K562 (cell line): ENCODE data around the gene NSMF. TPM values are rescaled to one million over a fixed set of nuclear protein-coding genes. Genes with fewer than 3 reads are reported as not detected.

Experiments used
- ATAC-seq: fragments of 200-7000 bp; cut with Tn5 transposase; 3 replicates; pipeline ENCODE4 v1.9.1; 2020; ENCODE audit warnings: moderate library complexity
- BruUV-seq: library from RNA; stranded (reverse); fragments of 400-500 nt; replicated peaks from 2 replicates; lab custom pipeline; 2021; lab: Mats Ljungman, UMichigan
- CTCF ChIA-PET: fragments of 300-600 bp; formaldehyde crosslinking; extraction: SDS; loops from one replicate; lab custom pipeline; 2021; ENCODE audit warnings: low intra/inter-chr PET ratio; lab: Yijun Ruan, JAX
- POLR2A ChIA-PET: fragments of 300-600, 350-650 bp; sonication (Branson Sonifier 250); formaldehyde crosslinking; extraction: SDS; loops from one replicate; lab custom pipeline; 2021; ENCODE audit warnings: antibody characterized with exemption, inconsistent platforms; lab: Yijun Ruan, JAX
- DNase-seq, 4 experiments: peaks; one replicate each; pipeline versions ENCODE4 v3.0.0 to v3.0.0-alpha.2; 2011 to 2018; ENCODE audit warnings: low spot score in 3 of 4, mixed read lengths in 3 of 4; ENCODE audit errors: extremely low read depth in 1 of 4
- FAIRE-seq: peaks from 2 replicates; lab custom pipeline; 2011; peaks lifted over from hg19 to GRCh38; lab: Jason Lieb, UNC
- H2AFZ ChIP-seq: 2 replicates; pipeline ENCODE4 v1.6.0; 2011; ENCODE audit warnings: low read depth, low read length, control low read depth, inconsistent platforms
- H3K27ac ChIP-seq: fragments of 200-600 bp; 3 replicates; pipeline ENCODE4 v1.8.0; 2011; ENCODE audit warnings: low read depth, mild to moderate bottlenecking, control low read depth, inconsistent platforms, low read length, moderate library complexity, mixed read lengths; ENCODE audit errors: extremely low read depth
- H3K27me3 ChIP-seq, 2 experiments: fragments of 300-600 bp in 1 of 2; 2 replicates in 1 of 2; 3 replicates in 1 of 2; pipeline versions ENCODE4 v1.6.0 to v1.8.0; 2011; ENCODE audit warnings: inconsistent platforms in 2 of 2, low read length in 2 of 2, mild to moderate bottlenecking in 1 of 2, mixed read lengths in 1 of 2, moderate library complexity in 1 of 2; ENCODE audit not compliant: control insufficient read depth in 2 of 2, insufficient read depth in 2 of 2
- H3K36me3 ChIP-seq: fragments of 300-600 bp; 3 replicates; pipeline ENCODE4 v1.8.0; 2011; ENCODE audit warnings: mild to moderate bottlenecking, low read length, inconsistent platforms; ENCODE audit not compliant: control insufficient read depth, insufficient read depth
- H3K4me1 ChIP-seq, 2 experiments: fragments of 200-600 bp in 1 of 2; replicated peaks in 1 of 2; 2 replicates in 1 of 2; 3 replicates in 1 of 2; pipeline versions ENCODE4 v1.5.1 to v1.8.0; 2011; ENCODE audit warnings: inconsistent platforms in 2 of 2, low read length in 2 of 2, mild to moderate bottlenecking in 1 of 2, mixed read lengths in 1 of 2, moderate library complexity in 1 of 2; ENCODE audit not compliant: control insufficient read depth in 2 of 2, insufficient read depth in 2 of 2
- H3K4me2 ChIP-seq: 2 replicates; pipeline ENCODE4 v1.6.1; 2011; ENCODE audit warnings: low read length, control low read depth, inconsistent platforms, mixed read lengths; ENCODE audit not compliant: insufficient read depth
- H3K4me3 ChIP-seq: fragments of 200-600 bp; sonication (generic), shearing (Covaris generic); 2 replicates; pipeline ENCODE4 v1.5.1; 2016; ENCODE audit warnings: control low read depth, inconsistent platforms
- H3K79me2 ChIP-seq: fragments of 200-600 bp; 3 replicates; pipeline ENCODE4 v1.8.0; 2011; ENCODE audit warnings: low read length, inconsistent platforms; ENCODE audit not compliant: control insufficient read depth, insufficient read depth
- H3K9ac ChIP-seq, 2 experiments: 2 replicates each; pipeline versions ENCODE4 v1.6.0 to v1.6.1; 2011; ENCODE audit warnings: low read depth in 2 of 2, low read length in 2 of 2, control low read depth in 1 of 2, inconsistent platforms in 1 of 2, mild to moderate bottlenecking in 1 of 2, mixed read lengths in 1 of 2; ENCODE audit not compliant: insufficient read depth in 1 of 2
- H3K9me1 ChIP-seq: one replicate; pipeline ENCODE4 v1.6.0; 2011; ENCODE audit warnings: inconsistent platforms, mild to moderate bottlenecking, low read length, moderate library complexity; ENCODE audit not compliant: control insufficient read depth, insufficient read depth
- H3K9me3 ChIP-seq: replicated peaks from 2 replicates; pipeline ENCODE4 v1.5.1; 2011; ENCODE audit warnings: low read depth, low read length, inconsistent platforms; ENCODE audit not compliant: control insufficient read depth, insufficient read depth
- H4K20me1 ChIP-seq: replicated peaks from 2 replicates; pipeline ENCODE4 v1.6.1; 2011; ENCODE audit warnings: low read length, inconsistent platforms, mixed read lengths; ENCODE audit not compliant: control insufficient read depth, insufficient read depth
- ARHGAP35 ChIP-seq: fragments of 450-650 bp; IDR thresholded peaks from 2 replicates; pipeline ENCODE4 v1.6.1; 2018; ENCODE audit not compliant: partially characterized antibody
- E2F8 ChIP-seq: fragments of 450-650 bp; IDR thresholded peaks from 2 replicates; pipeline ENCODE4 v1.7.1; 2018; ENCODE audit warnings: mild to moderate bottlenecking, low read depth; ENCODE audit not compliant: partially characterized antibody
- L3MBTL2 ChIP-seq: fragments of 450-650 bp; IDR thresholded peaks from 2 replicates; pipeline ENCODE4 v1.6.1; 2016; ENCODE audit warnings: mild to moderate bottlenecking, moderate library complexity
- NR0B1 ChIP-seq: fragments of 450-650 bp; IDR thresholded peaks from one replicate; pipeline ENCODE4 v1.6.1; 2018; ENCODE audit warnings: mild to moderate bottlenecking, moderate library complexity; ENCODE audit not compliant: partially characterized antibody
- POLR2G ChIP-seq: fragments of 200-400 bp; formaldehyde crosslinking; IDR thresholded peaks from 2 replicates; pipeline ENCODE4 v1.6.1; 2017; ENCODE audit warnings: low read depth, mild to moderate bottlenecking, antibody characterized with exemption, low read length, moderate library complexity
- ZFP36 ChIP-seq: fragments of 150-350 bp; IDR thresholded peaks from 2 replicates; pipeline ENCODE4 v1.6.1; 2018; ENCODE audit warnings: low read length, low read depth; ENCODE audit not compliant: partially characterized antibody
- WGBS: fragments of 100-300 bp; shearing (Covaris generic); methylation state at CpG from one replicate; pipeline ENCODE4 v1.1.6; 2016; ENCODE audit warnings: low coverage, mixed read lengths; ENCODE audit not compliant: insufficient coverage; ENCODE audit errors: missing lambda C conversion rate; 5-methylcytosine and 5-hydroxymethylcytosine counted together
- in situ Hi-C: fragments of 300-500 bp; cut with MboI; formaldehyde crosslinking; loops from 4 replicates; pipeline ENCODE4 v1.15.0; 2018; ENCODE audit warnings: inconsistent platforms, mixed read lengths
- intact Hi-C: fragments of 100-400 bp; cut with micrococcal nuclease; formaldehyde crosslinking; loops from 2 replicates; pipeline ENCODE4 v1.14.2; 2022
- polyA plus RNA-seq, 8 experiments: library from polyadenylated mRNA; depleted of rRNA in 4 of 8; stranded (reverse) in 5 of 8; unstranded in 3 of 8; fragments of >200 nt; fragmentation: Nextera tagmentation in 2 of 8; fragmentation: Illumina TruSeq in 1 of 8; extraction: Ambion mirVana in 2 of 8; extraction: Trizol in 1 of 8; gene quantifications; 2 replicates each; pipeline versions ENCODE4 v1.2.1 to v1.2.3, GENCODE V29; 2011 to 2014; ENCODE audit warnings: inconsistent platforms in 1 of 8, missing spikeins in 1 of 8
- total RNA-seq, 7 experiments: library from RNA; depleted of rRNA in 6 of 7; stranded (reverse); fragments of >200 nt in 6 of 7; fragmentation: Illumina TruSeq in 2 of 7; extraction: Trizol in 2 of 7; gene quantifications; 2 replicates each; pipeline versions ENCODE4 v1.2.1 to v1.2.3, GENCODE V29; 2011 to 2021; ENCODE audit warnings: low replicate concordance in 1 of 7

The NSMF gene
- total and polyA plus RNA-seq, 9 of the 15 experiments (the other 6 are each of a cell fraction or from before 2014, with no cell fraction given): 0.20 to 82.7 (median 29.3) TPM

GRCh38 chr9:137436761-137437600, 22.2 kb downstream of the NSMF start:
- Histone ChIP-seq H3K79me2 (no peaks in the 10 kb centered on the region), H3K9me1 (no peaks in the 10 kb centered on the region), H3K36me3 (no peaks in the 10 kb centered on the region), H3K9me3 (no peaks in the 10 kb centered on the region), H2AFZ (no peak overlapping the region), H4K20me1 (no peaks in the 10 kb centered on the region), H3K4me3 (no peak overlapping the region), H3K27ac (no peak overlapping the region), H3K9ac (peak overlapping the region in 1 of 2 experiments; percentile 91; a peak in 1 of 4 replicates), H3K4me2 (no peak overlapping the region), H3K4me1 (peaks cover 14 to 78% of the 10 kb centered on the region in 2 experiments; a peak in 4 of 5 replicates), H3K27me3 (no peaks in the 10 kb centered on the region)
- FAIRE-seq: no peak
- ChIA-PET CTCF (no interaction called here), POLR2A (interaction anchor here (0.6 to 3.5 kb wide), 4 partner anchors 9 to 198 kb away, joined by 3 to 21 read pairs (median 4); partner anchors contain the start of genes EXD3 and NOXA1)
- no peak for DNase-seq
- no TSS peak for BruUV-seq
- TF ChIP-seq L3MBTL2 (no peak), E2F8 (no peak), ZFP36 (peak; percentile 86), ARHGAP35 (no peak), NR0B1 (no peak), POLR2G (no peak)
- intact Hi-C loops (no loop called here), in situ Hi-C loops (no loop called here)
- WGBS: 67% methylated on average over 21 of the region's 24 CpGs
- ATAC-seq: no peak
